NCI-H146 treated with DMSO at 0.1 percent for 48 hours (cell line): ENCODE results near the gene CLN6.
"Not testable (repeated sequence)": the region's sequence is repeated elsewhere in the genome, so short reads cannot be mapped to it uniquely, and the experiment has no call there.

Experiments used
- DNase-seq: peaks from one replicate; lab custom pipeline; 2025; ENCODE audit not compliant: unreplicated experiment; lab: John Stamatoyannopoulos, UW

CLN6 gene

DNA sequence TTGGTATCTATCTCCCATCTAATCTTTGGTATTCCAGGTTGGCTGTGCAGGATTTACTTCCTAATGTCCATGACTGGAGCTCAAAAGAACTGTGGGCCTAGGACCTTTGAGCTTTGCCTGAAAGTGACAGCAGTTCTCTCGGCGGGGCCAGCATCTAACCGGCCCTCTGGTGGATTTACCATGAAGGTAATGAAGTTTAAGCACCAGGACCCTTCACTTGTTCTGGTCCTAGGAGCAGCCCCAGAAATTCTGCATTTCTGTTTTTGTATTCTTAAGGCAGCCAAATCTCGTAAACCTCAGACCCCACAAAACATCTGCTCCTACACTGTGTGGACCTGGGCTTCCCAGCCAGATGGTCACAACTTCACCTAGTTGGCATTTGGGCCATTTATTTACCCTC lies 37.4 kb downstream of the CLN6 start:
- no peak for DNase-seq

DNA sequence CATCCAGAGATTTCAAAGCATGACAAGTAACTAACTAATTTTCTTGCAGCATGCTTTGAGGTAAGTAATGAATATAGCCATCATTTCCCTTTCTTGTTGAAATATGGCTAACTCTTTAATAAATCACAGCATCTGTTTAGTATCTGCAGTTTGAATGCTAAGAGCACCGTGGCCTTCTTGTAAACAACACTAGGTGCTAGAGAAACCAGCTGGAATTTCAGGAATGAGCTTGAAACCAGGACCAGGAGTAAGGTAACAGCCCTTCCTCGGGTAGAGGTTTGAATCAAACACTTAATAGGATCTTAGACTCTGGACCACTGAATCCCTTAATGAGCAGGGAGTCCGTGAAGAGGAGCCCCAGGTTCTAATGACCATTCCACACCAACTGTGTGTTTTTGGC lies 38.0 kb downstream of the CLN6 start:
- no peak for DNase-seq

DNA sequence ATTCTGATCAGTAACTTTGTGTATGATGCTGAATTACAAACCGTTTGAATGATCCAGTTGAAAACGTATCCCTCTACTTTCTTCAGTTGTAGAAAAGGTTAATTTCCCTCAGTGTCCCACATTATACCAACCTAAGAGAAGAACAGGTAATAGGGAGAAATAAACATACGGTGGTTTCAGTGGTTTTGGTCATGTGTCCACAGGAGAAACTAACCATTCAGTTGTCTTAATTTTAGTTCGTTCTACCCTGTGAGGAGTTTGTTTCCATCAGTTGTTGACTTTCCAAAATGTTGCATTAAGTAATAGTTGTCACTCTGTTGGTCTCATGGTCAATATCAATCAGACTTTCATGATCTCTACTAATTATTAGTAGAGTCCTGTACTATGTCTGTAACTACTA lies 39.5 kb downstream of the CLN6 start:
- no peak for DNase-seq

DNA sequence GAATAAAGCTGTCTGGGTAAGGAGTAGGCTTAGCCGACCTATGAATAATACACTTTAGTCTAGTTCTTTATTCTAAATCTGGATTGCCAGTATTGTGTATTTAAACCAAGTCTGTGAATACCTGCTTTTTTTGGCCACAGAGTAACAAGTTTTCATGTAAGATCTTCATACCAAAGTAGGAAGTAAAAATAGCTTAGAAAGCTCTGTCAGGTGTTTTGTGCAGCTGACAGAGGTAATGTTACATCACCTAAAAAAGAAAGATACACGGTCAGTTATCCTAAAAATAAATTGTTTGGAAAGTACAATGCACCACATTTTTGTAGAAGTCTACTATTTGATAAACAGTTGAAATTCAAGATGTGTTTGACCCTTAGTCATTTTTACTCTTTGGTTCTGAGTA lies 40.9 kb downstream of the CLN6 start:
- no peak for DNase-seq

DNA sequence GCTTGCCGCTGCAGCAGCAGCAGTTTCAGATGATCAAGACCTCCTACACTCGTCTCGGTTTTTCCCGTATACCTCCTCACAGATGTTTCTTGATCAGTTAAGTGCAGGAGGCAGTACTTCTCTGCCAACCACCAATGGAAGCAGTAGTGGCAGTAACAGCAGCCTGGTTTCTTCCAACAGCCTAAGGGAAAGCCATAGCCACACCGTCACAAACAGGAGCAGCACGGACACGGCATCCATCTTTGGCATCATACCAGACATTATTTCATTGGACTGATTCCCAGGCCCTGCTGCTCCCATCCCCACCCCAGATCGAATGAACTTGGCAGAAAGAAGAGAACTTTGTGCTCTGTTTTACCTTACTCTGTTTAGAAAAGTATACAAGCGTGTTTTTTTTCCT lies 42.0 kb downstream of the CLN6 start:
- no peak for DNase-seq

DNA sequence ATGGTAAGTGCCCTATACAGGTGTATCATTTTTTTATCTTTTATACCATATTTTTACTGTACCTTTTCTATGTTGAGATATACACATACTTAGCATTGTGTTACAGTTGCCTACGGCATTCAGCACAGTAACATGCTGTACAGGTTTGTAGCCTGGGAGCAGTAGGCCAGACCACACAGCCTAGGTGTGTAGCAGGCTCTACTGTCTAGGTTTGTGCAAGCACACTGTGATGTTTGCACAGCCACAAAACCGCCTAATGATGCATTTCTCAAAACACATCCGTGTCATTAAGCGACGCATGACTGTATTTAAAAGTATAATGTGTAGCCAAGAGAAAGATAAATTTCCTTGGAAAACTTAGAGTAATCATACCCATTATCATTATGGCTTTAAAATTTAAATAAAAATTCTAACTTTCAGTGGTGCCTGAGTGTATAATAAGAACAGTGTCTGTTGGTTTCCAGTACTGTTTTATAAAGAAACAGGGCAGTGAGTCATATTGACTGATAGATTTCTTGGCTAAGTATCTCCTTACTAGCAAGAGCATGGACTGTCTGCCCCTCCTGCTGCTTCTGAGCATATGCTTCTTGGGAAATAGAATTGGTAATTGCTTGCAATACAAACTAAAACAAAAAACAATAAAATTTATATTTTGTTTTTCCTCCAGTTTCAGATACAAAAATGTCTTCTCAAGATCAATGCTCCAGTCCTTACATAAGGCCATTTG lies 42.7 kb downstream of the CLN6 start:
- DNase-seq, result no peak

DNA sequence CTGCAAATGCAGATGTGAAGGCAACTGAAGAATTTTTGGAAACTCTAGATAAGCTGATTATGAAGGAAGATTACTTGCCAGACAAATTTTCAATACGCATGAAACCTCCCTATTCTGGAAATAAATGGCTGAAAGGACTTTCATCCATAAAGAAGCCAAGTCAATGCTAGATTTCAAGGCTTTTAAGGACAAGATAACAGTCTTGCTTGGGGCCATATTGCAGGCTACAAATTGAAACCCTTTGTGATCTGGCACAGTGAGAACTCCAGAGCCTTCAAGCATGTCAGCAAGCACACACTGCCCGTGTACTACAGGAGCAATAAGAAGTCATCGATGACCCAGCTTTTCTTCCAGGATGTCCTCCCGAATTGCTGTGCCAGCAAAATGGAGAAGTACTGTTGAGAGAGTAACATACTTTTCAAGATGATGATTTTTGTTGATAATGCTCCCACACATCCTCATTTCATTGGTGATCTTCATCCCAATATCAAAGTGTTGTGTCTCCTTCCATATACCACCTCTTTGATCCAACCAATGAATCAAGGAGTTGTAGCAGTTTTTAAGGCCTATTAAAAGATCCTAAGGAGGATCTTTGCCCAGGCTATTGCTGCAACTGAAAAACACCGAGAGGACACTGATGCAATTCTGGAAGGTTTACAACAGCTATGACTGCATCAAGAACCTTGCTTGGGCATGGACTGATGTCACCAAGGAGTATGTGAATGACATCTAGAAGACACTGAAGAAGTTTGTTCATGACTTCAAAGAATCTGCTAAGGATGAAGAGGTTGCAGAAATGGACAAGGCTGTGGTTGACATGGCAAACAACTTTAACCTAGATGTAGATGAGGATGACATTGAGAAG lies 44.7 kb downstream of the CLN6 start:
- DNase-seq, result no peak

DNA sequence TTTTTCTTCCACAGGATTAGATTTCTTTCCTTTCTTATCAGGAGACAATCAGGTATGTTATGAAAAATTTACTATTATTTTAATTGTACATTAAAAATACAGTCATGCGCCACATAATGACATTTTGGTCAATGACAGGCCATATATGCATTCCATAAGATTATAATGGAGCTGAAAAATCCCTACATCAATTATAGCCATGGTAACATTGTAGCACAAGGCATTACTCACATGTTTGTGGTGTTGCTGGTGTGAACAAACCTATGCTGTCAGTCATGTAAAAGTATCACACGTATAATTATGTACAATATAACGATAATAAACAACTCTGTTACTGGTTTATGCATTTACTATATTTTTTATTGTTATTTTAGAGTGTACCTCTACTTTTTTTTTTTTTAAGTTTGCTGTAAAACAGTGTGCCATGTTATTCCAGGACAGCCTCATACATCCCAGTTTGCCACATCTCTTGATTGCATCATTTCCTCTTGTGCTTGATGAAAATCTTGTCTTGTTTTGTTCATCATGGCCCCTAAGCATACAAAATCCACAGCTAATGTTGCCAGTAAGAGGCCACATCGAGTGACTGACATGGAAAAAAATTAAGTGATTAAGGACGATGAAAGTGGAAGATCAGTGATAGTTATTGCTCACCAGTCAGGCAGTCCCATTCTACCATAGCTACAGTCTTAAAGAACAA lies 45.8 kb downstream of the CLN6 start:
- no peak for DNase-seq

DNA sequence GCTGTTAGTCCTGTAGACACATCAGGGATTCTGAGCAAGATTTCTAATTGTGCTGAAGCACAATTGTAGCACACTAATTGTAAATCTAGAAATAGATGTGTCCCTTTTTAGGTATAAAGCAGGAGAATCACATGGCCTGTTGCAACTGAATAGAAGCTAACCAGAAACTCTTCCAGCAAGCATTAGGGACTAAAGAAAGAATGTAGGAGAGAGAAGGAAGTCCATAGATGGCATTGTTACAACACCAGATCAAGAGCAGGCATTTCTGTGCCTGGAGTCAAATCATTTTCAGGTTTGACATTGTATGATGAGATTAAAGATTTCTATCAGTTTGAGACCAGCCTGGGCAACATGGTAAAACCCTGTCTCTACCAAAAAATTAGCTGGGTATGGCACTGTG lies 51.8 kb downstream of the CLN6 start:
- no peak for DNase-seq

DNA sequence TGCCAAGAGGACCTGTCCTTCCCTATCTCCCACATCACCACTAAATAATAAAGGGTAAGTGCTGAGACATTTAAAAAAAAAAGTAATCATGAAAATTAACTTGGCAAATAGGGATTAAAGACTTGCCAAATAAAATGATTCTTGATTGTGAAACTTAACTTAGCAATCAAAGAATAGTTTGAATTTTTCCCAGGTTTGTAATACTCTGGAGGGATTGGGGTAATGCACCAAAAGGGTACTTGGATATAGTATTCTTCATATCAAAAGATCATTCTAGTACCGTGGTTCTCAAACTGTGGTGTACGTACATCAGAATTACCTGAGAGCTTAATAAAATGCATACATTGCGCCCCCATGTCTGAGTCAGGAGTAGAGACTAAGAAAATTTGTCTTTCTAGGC lies 52.9 kb downstream of the CLN6 start:
- no peak for DNase-seq

DNA sequence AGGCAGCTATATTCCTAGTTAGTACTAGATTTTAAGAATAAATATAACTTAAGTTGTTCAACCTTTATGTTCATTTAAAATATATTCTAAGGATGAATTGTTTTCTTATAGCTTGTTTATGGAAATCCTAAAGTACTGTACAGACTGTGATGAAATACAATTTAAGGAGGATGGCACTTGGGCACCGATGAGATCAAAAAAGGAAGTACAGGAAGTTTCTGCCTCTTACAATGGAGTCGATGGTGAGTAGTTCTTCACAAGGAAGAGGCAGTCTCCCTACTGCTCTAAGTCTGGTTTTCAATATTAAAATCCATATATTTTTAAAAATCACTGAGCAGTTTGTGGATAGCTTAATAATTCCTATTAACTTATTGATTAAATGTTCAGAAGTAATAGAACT lies 54.0 kb downstream of the CLN6 start:
- DNase-seq, result no peak

DNA sequence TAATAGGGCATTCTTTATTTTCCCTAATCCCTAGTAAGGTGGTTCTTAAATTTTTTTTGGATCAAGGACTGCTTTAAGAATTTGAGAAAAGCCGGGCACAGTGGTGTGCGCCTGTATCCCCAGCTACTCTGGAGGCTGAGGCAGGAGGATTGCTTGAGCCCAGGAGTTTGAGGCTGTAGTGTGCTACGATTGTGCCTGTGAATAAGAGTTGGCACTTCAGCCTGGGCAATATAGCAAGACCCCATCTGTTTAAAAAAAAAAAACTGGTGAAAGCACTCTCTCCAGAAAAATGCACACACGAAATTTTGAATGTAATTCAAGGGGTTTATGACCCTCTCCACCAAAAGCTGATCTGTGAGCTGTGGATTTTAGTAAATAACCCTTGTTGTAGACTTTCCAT lies 56.4 kb downstream of the CLN6 start:
- no peak for DNase-seq

DNA sequence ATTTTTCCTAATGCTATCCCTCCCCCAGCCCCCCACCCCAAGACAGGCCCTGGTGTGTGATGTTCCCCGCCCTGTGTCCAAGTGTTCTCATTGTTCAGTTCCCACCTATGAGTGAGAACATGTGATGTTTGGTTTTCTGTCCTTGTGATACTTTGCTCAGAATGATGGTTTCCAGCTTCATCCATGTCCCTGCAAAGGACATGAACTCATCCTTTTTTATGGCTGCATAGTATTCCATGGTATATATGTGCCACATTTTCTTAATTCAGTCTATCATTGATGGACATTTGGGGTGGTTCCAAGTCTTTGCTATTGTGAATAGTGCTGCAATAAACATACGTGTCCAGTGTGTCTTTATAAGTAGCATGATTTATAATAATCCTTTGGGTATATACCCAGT lies 57.5 kb downstream of the CLN6 start:
- not testable (repeated sequence) for DNase-seq

DNA sequence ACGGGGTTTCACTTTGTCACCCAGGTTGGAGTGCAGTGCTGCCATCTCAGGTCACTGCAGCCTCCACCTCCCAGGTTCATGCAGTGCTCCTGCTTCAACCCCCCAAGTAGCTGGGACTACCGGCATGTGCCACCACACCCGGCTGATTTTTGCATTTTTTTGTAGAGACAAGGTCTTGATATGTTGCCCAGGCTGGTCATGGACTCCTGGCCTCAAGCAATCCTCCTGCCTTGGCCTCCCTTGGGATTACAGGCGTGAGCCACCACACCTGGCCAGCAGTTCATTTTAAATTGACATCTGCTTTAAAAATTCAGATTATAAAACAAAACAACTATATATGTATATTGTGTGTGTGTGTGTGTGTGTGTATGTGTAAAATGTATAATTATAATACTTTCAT lies 62.7 kb downstream of the CLN6 start:
- DNase-seq, result no peak

DNA sequence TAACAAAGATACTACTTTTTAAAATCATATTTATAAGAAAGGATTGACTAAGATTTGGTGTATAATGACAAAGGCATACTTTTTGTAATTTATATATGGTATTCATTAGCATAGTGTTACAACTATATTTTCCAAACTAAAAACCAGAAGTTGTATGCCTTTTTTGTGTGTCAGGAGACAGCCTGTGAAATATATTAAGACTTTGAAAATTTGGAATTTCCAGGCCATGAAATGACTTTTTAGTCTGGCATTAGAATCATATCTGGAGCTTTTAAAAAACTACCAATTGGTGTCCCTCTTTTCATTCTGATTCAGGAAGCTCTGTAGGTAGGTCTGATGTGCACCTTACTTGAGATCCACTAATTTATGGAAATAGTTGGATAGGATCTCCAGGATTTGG lies 66.3 kb downstream of the CLN6 start:
- DNase-seq, result no peak

DNA sequence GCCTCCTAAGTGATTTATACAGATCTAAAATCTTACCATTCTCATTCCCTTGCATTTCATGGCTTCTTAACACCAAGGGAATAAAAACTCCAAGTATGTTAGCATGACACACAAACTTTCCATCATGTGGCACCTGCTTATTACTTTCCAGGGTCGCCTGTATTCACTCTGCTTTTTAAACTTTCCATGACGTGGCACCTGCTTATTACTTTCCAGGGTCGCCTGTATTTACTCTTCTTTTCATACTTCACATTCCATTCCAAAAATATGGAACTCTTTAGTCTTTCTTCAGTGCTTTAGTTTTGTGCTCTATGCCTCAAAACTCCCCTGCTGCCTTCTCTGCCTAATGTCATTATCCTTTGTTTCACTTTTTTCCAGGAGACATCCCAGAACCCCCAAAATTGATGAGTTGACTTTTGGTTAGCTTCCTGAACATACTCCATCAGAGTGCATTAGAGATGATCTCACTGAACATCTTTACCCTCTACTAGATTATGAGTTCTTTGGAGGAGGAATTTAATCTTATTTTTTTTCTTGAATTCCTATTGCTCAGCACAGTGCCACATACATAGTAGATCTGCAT lies 71.4 kb downstream of the CLN6 start:
- DNase-seq, result no peak

DNA sequence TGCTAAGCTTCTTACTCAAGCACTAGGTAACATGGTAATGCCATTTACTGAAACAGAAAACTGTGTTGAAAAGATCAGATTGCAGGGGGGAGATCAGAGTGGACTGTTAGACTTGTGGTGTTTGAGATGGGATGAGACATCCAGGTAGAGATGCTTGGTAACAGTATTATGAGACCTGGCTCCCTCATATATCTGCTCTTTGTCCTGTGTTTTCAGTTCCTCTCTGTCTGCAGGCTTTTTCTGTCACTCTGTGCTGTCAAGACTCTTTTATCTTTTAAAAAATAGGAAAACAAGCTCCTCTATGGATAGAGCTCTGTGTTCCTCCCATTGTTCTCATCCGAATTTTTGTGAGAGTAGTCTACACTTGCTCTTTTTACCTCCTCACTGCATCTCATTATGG lies 72.5 kb downstream of the CLN6 start:
- DNase-seq, result no peak
